IMR-90 (cell line): ENCODE results near the gene IL17F.

ENCODE experiments used
- BHLHE40 ChIP-seq: fragments of 150-350 bp; IDR thresholded peaks from 2 replicates; pipeline ENCODE4 v1.6.1; 2016; ENCODE audit warnings: mild to moderate bottlenecking, low read depth, low read length
- CEBPB ChIP-seq: IDR thresholded peaks from 2 replicates; pipeline ENCODE4 v1.6.1; 2012; ENCODE audit warnings: low read depth, low read length, improper control_type of control experiment
- MAFK ChIP-seq: IDR thresholded peaks from 2 replicates; pipeline ENCODE4 v1.6.1; 2012; ENCODE audit warnings: low read depth, low read length, improper control_type of control experiment
- MAZ ChIP-seq: IDR thresholded peaks from 2 replicates; pipeline ENCODE4 v1.6.1; 2012; ENCODE audit warnings: low read depth, mild to moderate bottlenecking, low read length, improper control_type of control experiment, moderate library complexity, borderline replicate concordance
- MXI1 ChIP-seq: IDR thresholded peaks from 2 replicates; pipeline ENCODE4 v1.6.1; 2012; ENCODE audit warnings: low read depth, mild to moderate bottlenecking, low read length, moderate library complexity, borderline replicate concordance
- POLR2A ChIP-seq: IDR thresholded peaks from 2 replicates; pipeline ENCODE4 v1.6.1; 2012; ENCODE audit warnings: mild to moderate bottlenecking, low read depth, low read length
- RAD21 ChIP-seq: IDR thresholded peaks from 2 replicates; pipeline ENCODE4 v1.6.1; 2012; ENCODE audit warnings: low read length, improper control_type of control experiment
- RCOR1 ChIP-seq: IDR thresholded peaks from 2 replicates; pipeline ENCODE4 v1.6.1; 2012; ENCODE audit warnings: mild to moderate bottlenecking, low read length, improper control_type of control experiment; ENCODE audit not compliant: insufficient replicate concordance
- RFX5 ChIP-seq: IDR thresholded peaks from 2 replicates; pipeline ENCODE4 v1.8.0; 2012; ENCODE audit warnings: low read depth, mild to moderate bottlenecking, low read length, moderate library complexity
- SMC3 ChIP-seq: fragments of 150-350 bp; IDR thresholded peaks from 2 replicates; pipeline ENCODE4 v1.6.1; 2016; ENCODE audit warnings: low read depth, mild to moderate bottlenecking, antibody characterized with exemption, low read length, moderate library complexity
- TF ChIP-seq, protein P1 (sequence below): conservative IDR thresholded peaks from 2 replicates; pipeline ENCODE4 v1.5.1; 2012; ENCODE audit warnings: mild to moderate bottlenecking, low read depth, low read length, improper control_type of control experiment
- TF ChIP-seq, protein P2 (sequence below): fragments of 150-350 bp; IDR thresholded peaks from 2 replicates; pipeline ENCODE4 v1.6.1; 2017; ENCODE audit warnings: mild to moderate bottlenecking, antibody characterized with exemption, low read length, low read depth

DNA sequence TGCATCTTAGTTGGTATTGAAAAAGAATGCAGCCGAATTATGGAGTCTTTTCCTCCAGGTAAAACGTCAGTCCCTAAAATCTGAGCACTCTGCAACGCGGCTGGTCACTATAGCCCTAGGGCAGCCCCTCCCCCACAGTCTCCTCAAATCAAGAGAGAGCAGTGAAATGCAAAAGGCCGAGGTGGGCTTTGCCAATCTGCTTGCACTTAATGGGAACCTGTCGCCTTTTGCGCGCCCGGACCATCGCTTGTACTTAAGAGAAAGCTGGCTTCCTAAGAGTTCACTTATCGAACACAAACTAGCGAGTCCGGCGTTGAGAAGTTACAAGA is 39.8 kb upstream of the IL17F start:
- TF ChIP-seq, protein P1, sequence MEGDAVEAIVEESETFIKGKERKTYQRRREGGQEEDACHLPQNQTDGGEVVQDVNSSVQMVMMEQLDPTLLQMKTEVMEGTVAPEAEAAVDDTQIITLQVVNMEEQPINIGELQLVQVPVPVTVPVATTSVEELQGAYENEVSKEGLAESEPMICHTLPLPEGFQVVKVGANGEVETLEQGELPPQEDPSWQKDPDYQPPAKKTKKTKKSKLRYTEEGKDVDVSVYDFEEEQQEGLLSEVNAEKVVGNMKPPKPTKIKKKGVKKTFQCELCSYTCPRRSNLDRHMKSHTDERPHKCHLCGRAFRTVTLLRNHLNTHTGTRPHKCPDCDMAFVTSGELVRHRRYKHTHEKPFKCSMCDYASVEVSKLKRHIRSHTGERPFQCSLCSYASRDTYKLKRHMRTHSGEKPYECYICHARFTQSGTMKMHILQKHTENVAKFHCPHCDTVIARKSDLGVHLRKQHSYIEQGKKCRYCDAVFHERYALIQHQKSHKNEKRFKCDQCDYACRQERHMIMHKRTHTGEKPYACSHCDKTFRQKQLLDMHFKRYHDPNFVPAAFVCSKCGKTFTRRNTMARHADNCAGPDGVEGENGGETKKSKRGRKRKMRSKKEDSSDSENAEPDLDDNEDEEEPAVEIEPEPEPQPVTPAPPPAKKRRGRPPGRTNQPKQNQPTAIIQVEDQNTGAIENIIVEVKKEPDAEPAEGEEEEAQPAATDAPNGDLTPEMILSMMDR, result no peak
- no peak for TF ChIP-seq MAZ
- TF ChIP-seq RCOR1, result no peak
- no peak for TF ChIP-seq POLR2A
- TF ChIP-seq RFX5, result no peak
- TF ChIP-seq RAD21, result no peak
- TF ChIP-seq CEBPB, result no peak
- no peak for TF ChIP-seq MAFK
- TF ChIP-seq, protein P2, sequence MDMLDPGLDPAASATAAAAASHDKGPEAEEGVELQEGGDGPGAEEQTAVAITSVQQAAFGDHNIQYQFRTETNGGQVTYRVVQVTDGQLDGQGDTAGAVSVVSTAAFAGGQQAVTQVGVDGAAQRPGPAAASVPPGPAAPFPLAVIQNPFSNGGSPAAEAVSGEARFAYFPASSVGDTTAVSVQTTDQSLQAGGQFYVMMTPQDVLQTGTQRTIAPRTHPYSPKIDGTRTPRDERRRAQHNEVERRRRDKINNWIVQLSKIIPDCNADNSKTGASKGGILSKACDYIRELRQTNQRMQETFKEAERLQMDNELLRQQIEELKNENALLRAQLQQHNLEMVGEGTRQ, result no peak
- no peak for TF ChIP-seq BHLHE40
- TF ChIP-seq SMC3, result no peak
- no peak for TF ChIP-seq MXI1
